HFF-Myc (cell line): ENCODE results near the gene VIPAS39.

ENCODE experiments used
- DNase-seq: peaks from one replicate; pipeline ENCODE4 v3.0.0-alpha.2; 2011; ENCODE audit warnings: low read depth; ENCODE audit errors: extremely low read depth
- H3K4me3 ChIP-seq: replicated peaks from 2 replicates; pipeline ENCODE4 v1.5.1; 2011; ENCODE audit warnings: low read depth, mild to moderate bottlenecking, control low read depth, low read length
- TF ChIP-seq, protein P1 (sequence below): IDR thresholded peaks from 2 replicates; pipeline ENCODE4 v1.5.1; 2012; ENCODE audit warnings: mild to moderate bottlenecking, low read depth, low read length, control low read depth; ENCODE audit errors: missing control alignments

The VIPAS39 gene

DNA sequence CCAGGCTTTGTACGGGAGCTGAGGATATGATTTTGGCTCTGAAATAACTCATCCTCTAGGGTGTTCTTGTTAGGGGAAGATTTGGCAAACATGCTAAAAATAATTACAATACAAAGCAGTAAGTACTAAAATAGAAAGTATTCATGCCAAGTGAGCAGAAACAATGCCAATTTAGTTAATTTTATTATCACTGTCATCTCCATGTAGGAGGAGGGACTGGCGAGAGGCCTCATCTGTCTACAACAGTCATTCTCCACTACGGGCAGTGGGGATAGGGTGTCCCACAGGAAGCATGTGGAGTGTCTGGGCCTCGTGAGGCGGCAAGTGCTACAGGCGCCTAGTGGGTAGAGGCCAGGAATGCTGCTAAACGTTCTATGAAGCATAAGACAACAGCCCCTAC is 37.9 kb upstream of the VIPAS39 start:
- TF ChIP-seq, protein P1, sequence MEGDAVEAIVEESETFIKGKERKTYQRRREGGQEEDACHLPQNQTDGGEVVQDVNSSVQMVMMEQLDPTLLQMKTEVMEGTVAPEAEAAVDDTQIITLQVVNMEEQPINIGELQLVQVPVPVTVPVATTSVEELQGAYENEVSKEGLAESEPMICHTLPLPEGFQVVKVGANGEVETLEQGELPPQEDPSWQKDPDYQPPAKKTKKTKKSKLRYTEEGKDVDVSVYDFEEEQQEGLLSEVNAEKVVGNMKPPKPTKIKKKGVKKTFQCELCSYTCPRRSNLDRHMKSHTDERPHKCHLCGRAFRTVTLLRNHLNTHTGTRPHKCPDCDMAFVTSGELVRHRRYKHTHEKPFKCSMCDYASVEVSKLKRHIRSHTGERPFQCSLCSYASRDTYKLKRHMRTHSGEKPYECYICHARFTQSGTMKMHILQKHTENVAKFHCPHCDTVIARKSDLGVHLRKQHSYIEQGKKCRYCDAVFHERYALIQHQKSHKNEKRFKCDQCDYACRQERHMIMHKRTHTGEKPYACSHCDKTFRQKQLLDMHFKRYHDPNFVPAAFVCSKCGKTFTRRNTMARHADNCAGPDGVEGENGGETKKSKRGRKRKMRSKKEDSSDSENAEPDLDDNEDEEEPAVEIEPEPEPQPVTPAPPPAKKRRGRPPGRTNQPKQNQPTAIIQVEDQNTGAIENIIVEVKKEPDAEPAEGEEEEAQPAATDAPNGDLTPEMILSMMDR, result no peak
- H3K4me3 ChIP-seq, result no peak overlapping the region
- DNase-seq, result no peak

DNA sequence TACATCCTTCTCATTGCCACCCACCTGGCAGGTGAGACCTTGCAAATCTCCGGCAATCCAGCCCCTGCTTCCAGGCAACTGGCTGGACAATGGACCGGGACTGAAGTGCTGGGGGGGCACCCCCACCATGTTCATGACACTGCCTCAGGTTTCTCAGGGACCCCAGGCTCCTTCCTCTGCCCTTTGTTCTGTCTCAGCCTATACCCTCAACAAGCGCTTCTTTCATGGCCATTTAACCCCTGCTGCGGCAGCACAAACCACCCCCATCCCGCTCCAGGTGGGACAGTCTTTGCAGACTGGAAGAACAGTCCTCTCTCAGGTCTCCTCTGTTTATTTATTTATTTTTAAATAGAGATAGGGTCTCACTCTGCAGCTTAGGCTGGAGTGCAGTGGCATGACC is 33.7 kb upstream of the VIPAS39 start:
- TF ChIP-seq, protein P1, result no peak
- H3K4me3 ChIP-seq, result no peak overlapping the region
- DNase-seq, result no peak

DNA sequence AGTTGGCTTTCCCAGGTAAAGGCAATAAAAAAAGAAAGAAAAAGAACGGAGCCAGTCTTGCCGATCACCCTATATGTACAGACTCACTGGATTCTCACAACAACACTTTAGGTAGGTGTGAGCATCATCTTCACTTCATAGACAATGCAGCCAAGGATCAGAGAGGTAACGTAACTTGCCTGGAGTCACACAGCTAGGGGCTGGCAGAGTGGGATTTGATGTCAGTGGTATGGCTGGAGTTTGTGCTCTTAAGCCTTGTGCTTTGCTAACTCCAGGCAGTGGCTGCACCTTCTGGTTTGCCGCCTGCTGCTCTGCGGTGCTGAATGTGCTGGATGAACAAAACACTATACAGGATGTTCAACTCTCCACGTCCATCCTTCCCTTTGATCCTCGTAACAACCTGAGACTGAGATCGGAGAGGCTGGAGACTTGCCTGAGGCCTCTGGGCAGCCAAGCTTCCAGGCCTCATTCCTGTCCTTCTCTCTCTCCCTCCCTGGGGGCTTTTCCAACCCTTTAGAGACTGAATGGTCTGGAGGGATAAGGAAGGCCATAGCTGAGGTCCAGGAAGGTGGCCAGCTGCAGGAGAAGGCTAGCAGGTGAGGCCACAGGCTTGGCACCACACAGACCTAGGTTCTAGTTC is 33.1 kb upstream of the VIPAS39 start:
- H3K4me3 ChIP-seq, result no peak overlapping the region
- DNase-seq, result no peak
- TF ChIP-seq, protein P1, result no peak

DNA sequence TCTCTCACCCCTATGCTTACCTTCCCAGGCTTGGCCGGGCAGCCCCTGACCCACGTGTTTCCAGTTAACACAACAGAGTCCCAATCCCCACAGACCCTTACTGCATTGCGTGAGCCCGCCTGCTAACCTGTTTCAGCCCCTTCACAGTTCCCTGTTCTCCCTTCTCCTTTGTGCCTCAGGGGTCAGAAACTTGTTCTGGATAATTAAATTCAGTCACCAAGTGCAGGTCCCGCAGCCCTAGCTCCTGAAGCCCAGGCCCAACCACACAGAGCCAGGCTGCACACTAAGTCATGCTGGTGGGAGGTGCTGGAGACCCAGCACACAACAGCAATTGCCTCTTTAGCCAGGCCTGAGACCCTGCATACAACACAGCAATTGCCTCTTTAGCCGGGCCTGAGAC is 31.6 kb upstream of the VIPAS39 start:
- TF ChIP-seq, protein P1, result no peak
- no peak for DNase-seq
- no peak overlapping the region for H3K4me3 ChIP-seq

DNA sequence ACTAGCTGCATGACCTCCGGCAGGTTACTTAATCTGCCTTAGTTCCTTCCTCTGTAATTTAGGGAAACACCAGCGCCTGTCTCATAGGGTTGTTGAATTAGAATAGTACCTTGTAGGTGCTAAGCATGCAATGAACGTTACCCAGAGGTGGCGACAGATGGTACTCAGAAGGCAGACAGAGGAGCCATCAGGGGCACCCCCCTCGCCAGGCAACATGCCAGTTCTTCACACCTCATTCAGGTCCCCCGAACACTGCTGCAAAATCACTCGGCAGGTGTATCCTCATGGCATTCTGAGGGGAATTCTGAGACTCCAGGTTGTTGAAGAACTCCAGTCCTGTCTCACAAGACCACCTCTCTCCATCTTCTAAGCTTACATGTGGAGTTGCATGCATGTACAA is 31.2 kb upstream of the VIPAS39 start:
- TF ChIP-seq, protein P1, result no peak
- DNase-seq, result no peak
- no peak overlapping the region for H3K4me3 ChIP-seq

DNA sequence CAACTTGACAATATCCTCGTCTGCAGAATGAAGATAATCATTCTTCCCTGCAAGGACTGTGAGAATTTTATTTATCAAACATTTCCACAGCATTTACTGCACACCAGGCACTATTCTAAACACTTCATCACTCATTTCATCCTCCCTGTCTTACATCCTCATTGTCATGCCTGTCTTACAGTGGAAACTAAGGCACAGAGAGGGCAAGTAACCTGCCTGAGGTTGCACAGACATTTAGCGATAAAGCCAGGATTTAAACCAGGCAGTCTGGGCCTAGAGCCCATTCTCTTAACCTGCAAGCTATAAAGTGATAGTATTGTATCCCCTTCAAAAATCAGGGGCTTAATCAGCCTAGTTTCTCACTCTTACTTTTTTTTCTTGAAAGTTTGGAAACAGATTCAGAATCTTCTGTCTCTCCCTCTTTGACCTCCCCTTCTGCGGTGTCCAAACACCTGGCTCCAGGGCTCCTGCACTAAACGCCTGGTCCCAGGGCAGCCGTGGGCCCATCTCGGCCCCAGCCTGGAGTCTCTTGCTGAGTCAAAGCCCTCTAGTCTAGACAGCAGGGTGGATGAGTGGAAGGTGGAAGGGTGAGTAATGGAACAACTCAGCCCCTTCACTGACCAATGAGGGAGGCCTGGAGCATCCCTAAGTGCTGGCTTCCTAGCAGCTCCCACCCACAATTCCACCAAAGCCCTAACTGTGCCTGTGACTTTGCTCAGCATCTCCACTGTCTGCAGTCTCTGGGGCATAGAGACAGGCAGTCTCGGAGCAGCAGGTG is 28.7 kb upstream of the VIPAS39 start:
- peak; percentile 7 for DNase-seq
- TF ChIP-seq, protein P1, result no peak
- no peak overlapping the region for H3K4me3 ChIP-seq

DNA sequence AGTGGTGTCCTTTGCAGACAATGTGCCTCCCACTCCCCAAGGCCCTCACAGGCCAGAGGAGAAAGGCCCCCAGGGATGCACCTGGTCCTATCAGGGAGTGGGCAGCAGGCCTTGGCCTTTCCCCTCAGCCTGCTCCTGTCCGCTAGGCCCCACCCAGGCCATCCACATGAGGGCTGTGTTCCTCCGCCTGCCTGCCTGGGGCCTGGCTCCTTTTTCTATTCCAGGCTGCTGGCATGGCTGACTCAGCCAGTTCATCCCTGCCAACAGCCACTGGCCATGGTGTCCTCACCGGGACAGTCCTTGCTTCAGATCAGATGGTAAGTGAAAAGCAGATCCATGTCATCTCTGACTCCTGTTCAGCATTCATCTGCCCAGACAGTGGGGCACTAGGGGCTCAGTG is 27.9 kb upstream of the VIPAS39 start:
- TF ChIP-seq, protein P1, result no peak
- DNase-seq, result no peak
- H3K4me3 ChIP-seq, result no peak overlapping the region
